ENCODE results near the gene COL23A1.

DNA sequence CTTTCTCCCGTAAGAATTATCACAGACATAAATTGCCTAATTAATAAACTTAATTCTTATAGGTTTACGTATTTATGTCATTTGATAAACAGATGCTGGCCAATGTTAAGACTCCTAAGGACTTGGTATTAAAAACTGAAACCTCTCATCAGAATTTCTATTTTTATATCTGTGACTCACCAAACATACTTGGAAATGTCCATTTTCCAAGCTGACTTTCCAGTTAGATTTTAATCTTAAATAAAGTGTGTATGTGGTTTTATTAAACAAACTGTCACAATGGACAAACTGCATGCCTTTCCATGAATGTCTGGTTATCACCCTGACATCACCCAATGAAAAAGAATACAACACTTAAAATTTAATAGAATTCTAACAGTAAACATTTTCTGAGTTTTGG lies 12.6 kb upstream of the COL23A1 start:
- no peak for TF ChIP-seq EP300 (IDR thresholded peaks at IDR 0.05; ENCODE audit: borderline replicate concordance in 1 of 2, low read depth in 2 of 2, low read length in 2 of 2)
- TF ChIP-seq CTCF (IDR thresholded peaks at IDR 0.05; ENCODE audit: control extremely low read depth in 1 of 3, insufficient read depth in 1 of 3, low read depth in 1 of 3, low read length in 3 of 3): no peak
- no peak for TF ChIP-seq RNF2 (IDR thresholded peaks at IDR 0.05; ENCODE audit: borderline replicate concordance, low read depth, low read length, missing control alignments, poor library complexity, severe bottlenecking)
- TF ChIP-seq EGR1 (IDR thresholded peaks at IDR 0.05; ENCODE audit: borderline replicate concordance, low read depth, low read length): no peak
- TF ChIP-seq, protein P1, sequence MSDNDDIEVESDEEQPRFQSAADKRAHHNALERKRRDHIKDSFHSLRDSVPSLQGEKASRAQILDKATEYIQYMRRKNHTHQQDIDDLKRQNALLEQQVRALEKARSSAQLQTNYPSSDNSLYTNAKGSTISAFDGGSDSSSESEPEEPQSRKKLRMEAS (IDR thresholded peaks at IDR 0.05): no peak

Measured in H1 (cell line).